Colonic mucosa (tissue), 4 donors: Measurements from ENCODE around the gene KIF1A. TPM values are rescaled to one million over a fixed set of nuclear protein-coding genes. Genes with fewer than 3 reads are reported as not detected.

Experiments
- DNase-seq: peaks from one replicate; pipeline ENCODE4 v3.0.0-alpha.2; 2020
- H3K27ac ChIP-seq: fragments of 200-600 bp; one replicate; pipeline ENCODE4 v1.8.0; 2021
- H3K27me3 ChIP-seq: fragments of 200-600 bp; one replicate; pipeline ENCODE4 v1.8.0; 2021
- H3K36me3 ChIP-seq: fragments of 200-600 bp; one replicate; pipeline ENCODE4 v1.8.0; 2021
- H3K4me1 ChIP-seq: fragments of 200-600 bp; one replicate; pipeline ENCODE4 v1.8.0; 2021; ENCODE audit warnings: mild to moderate bottlenecking
- H3K4me3 ChIP-seq: fragments of 200-600 bp; one replicate; pipeline ENCODE4 v1.8.0; 2021
- H3K9ac ChIP-seq, 2 donors: one replicate each; pipeline ENCODE4 v1.7.0; 2013; ENCODE audit warnings: control low read depth in 2 of 2, low read depth in 2 of 2, low read length in 2 of 2
- H3K9me3 ChIP-seq: fragments of 200-600 bp; one replicate; pipeline ENCODE4 v1.8.0; 2021
- intact Hi-C: fragments of 100-400 bp; cut with DNase I; formaldehyde crosslinking; loops from one replicate; pipeline ENCODE4 v1.14.1; 2022
- total RNA-seq, 2 donors: library from RNA; stranded (reverse); fragmentation: NEBNext Ultra II Directional in 1 of 2; extraction: Animal tissue kit (Norgen Biotek cat#: 25700) in 1 of 2; gene quantifications; one replicate each; pipeline ENCODE4 v1.2.1, GENCODE V29; 2021
- TF ChIP-seq, protein P1 (sequence below): fragments of 200-600 bp; IDR thresholded peaks from one replicate; pipeline ENCODE4 v1.8.0; 2022; ENCODE audit warnings: antibody characterized with exemption, mild to moderate bottlenecking
- donor health status: healthy.
- donor health status: DM: no; HTN: no; CAD: no.
- donor health status: DM: no; HTN: no; CAD: no.

The KIF1A gene
- total RNA-seq, 2 donors from 2014 or later = 1.9 to 4.3 TPM

DNA sequence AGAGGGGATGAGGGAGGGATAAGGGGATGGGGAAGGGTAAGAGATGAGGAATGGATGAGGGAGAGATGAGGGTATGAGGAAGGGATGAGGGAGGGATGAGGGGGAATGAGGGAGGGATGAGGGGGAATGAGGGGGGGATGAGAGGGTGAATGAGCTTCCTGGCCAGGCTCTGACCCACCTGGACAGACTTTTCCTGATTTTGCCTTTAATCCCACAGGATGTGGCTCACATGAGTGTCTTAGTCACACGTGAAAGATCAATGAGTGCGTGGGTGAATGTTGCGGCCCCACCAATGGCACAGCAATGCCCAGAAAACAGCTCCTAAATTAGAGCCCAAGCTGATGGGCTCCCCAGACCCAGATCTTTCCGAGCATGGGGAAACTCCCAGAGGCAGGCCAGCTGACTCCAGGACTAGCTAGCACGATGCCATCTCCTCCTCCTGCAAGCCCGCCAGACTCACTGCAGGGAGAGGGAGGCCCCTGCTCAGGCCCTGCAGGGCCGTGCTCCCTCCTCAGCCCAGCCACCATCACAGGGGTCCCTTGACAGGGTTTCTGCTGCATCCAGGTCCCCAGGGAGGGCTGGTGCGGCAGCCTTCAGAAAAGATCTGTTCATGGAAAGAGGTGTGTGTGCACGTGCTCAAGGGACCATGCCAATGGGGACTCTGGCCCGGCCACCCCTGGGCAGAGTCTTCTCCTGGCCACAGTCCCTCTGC lies 87.0 kb downstream of the KIF1A start:
- H3K9me3 ChIP-seq = no peaks in the 10 kb centered on the region
- no peak overlapping the region for H3K27ac ChIP-seq
- TF ChIP-seq, protein P1, sequence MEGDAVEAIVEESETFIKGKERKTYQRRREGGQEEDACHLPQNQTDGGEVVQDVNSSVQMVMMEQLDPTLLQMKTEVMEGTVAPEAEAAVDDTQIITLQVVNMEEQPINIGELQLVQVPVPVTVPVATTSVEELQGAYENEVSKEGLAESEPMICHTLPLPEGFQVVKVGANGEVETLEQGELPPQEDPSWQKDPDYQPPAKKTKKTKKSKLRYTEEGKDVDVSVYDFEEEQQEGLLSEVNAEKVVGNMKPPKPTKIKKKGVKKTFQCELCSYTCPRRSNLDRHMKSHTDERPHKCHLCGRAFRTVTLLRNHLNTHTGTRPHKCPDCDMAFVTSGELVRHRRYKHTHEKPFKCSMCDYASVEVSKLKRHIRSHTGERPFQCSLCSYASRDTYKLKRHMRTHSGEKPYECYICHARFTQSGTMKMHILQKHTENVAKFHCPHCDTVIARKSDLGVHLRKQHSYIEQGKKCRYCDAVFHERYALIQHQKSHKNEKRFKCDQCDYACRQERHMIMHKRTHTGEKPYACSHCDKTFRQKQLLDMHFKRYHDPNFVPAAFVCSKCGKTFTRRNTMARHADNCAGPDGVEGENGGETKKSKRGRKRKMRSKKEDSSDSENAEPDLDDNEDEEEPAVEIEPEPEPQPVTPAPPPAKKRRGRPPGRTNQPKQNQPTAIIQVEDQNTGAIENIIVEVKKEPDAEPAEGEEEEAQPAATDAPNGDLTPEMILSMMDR = no peak
- no peaks in the 10 kb centered on the region for H3K4me1 ChIP-seq
- H3K4me3 ChIP-seq = no peak overlapping the region
- intact Hi-C loops = no loop called here
- H3K27me3 ChIP-seq = no peaks in the 10 kb centered on the region
- no peaks in the 10 kb centered on the region for H3K36me3 ChIP-seq
- no peak overlapping the region for H3K9ac ChIP-seq
- no peak for DNase-seq

DNA sequence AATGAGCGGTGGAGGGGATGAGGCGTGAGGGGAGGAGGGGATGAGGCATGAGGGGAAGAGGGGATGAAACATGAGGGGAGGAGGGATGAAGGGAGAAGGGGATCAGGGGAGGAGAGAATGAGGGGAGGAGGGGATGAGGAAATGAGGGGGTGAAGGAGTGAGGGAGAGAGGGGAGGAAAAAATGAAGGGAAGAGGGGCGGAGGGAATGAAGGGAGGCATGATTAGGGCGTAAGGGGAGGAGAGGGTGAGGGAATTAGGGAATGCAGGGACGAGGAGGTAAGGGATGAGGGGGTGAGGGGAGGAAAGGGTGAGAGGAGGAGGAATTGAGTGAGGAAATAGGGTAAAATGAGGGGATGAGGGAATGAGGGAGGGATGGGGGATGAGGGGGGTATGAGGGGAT lies 87.8 kb downstream of the KIF1A start:
- DNase-seq = no peak
- H3K9ac ChIP-seq = no peak overlapping the region
- no peaks in the 10 kb centered on the region for H3K4me1 ChIP-seq
- intact Hi-C loops = no loop called here
- no peak overlapping the region for H3K27ac ChIP-seq
- no peaks in the 10 kb centered on the region for H3K27me3 ChIP-seq
- TF ChIP-seq, protein P1 = no peak
- no peak overlapping the region for H3K4me3 ChIP-seq
- H3K9me3 ChIP-seq = no peaks in the 10 kb centered on the region
- H3K36me3 ChIP-seq = no peaks in the 10 kb centered on the region

DNA sequence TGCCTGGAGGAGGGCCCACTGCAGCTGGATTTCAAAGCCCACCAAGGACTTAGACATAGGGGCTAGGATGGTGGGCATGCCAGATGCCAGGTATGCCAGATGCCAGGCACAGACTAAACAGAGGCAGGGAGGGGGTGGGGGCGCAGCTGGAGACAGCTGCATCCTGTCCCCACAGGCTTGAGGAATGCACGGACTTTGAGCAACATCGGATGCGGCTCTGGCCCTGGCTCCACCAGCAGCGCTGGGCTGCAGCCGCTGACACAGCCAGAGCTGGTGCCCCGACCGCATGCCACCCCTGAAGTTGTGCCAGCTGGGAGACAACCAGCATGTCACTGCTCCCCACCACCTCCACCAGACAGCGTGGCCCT lies 88.9 kb downstream of the KIF1A start:
- no peaks in the 10 kb centered on the region for H3K36me3 ChIP-seq
- H3K27ac ChIP-seq = no peak overlapping the region
- H3K9me3 ChIP-seq = no peaks in the 10 kb centered on the region
- no peak overlapping the region for H3K4me3 ChIP-seq
- DNase-seq = no peak
- intact Hi-C loops = no loop called here
- TF ChIP-seq, protein P1 = no peak
- no peaks in the 10 kb centered on the region for H3K27me3 ChIP-seq
- no peak overlapping the region for H3K9ac ChIP-seq
- no peaks in the 10 kb centered on the region for H3K4me1 ChIP-seq

DNA sequence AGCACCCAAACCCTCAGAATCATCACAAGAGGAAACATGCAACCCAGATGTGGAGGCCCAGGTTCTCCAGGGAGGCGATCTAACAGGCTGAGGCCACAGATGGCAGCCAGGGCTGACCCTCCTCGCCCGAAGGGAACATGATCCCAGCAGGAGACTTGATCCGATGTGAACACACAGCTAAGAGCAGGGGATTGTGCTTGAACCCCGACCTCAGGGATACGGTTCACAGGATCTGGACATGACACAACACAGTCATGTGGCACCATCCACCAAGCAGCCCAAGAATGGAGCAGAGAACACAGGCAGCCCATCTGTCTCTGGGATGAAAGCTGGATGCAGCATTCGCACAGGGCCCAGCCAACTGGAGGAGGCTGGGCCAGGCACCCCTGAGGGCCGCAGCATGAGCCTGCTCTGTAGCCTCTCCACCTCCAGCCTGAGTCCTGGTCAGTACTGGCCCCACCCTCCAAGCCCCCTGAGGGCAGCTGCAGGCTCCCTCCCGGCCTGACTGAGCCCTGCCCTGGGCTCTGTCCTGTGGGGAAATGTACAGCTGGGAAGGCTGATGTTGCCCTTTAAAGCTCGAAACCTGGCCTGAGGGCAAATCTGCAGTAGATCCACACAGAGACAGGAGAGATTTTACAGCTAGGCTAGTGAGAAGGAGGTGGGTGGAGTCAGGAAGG lies 89.4 kb downstream of the KIF1A start:
- no peak overlapping the region for H3K27ac ChIP-seq
- no peaks in the 10 kb centered on the region for H3K4me1 ChIP-seq
- no peak for DNase-seq
- H3K9ac ChIP-seq = no peak overlapping the region
- TF ChIP-seq, protein P1 = no peak
- no peaks in the 10 kb centered on the region for H3K9me3 ChIP-seq
- intact Hi-C loops = no loop called here
- H3K27me3 ChIP-seq = no peaks in the 10 kb centered on the region
- no peak overlapping the region for H3K4me3 ChIP-seq
- H3K36me3 ChIP-seq = no peaks in the 10 kb centered on the region

DNA sequence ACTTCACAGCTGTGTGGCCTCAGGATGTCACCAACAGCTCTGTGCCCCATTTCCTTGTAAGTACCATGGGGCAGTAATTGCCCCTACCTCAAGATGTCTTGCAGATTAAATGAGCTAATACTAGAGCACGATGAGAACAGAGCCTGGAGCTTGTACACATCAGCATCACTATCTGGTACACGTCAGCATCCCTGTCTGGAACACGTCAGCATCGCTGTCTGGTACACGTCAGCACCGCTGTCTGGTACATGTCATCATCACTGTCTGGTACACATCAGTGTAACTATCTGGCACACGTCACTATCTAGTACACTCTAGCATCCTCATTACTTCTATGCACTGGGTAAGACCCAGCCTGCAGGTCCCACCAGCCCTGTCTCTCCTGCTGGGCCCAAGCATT lies 91.2 kb downstream of the KIF1A start:
- TF ChIP-seq, protein P1 = no peak
- Histone ChIP-seq H3K9ac (no peak overlapping the region), H3K9me3 (no peaks in the 10 kb centered on the region), H3K4me3 (no peak overlapping the region), H3K4me1 (no peaks in the 10 kb centered on the region), H3K27me3 (no peaks in the 10 kb centered on the region), H3K27ac (no peak overlapping the region), H3K36me3 (no peaks in the 10 kb centered on the region)
- DNase-seq = no peak
- intact Hi-C loops = no loop called here
